ENCODE measurements around the gene LIPG.

The LIPG gene

DNA sequence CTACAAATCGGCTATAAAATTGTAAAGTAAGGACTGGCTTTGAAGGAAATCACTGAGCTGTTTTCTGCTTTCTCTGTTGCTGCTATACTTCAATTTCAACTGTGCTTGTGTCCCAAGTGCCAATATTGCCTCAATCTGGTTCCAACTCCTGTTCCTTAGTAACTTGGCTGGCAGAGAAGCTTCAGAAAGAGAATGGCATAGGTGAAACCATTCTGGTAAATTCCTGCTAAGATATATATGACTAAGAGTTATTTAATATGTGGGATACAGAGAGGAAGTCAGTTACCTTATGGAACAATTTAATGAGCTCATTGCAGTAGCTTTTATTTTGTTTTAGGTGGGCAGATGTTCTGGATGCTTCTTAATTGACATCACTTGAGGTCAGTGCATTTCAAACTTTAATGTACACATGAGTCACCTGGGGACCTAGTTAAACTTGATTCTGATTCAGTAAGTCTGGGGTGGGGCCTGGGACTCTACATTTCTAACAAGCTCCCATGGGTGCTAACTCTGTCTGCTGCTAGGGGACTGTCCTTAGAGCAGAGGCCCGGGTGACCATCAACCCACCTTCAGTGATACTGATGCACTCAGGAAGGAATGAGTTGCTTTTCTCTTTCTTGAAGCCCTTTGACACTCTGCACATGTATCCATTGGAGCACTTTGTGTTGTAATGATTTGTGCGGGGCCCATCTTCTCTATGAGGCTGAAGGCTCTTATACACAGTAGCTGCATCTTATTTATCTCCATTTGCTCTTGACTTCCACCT, 47.6 kb downstream of the LIPG start:
- no peak for FAIRE-seq
- DNase-seq (ENCODE audit: insufficient read length, low spot score) = no peak

DNA sequence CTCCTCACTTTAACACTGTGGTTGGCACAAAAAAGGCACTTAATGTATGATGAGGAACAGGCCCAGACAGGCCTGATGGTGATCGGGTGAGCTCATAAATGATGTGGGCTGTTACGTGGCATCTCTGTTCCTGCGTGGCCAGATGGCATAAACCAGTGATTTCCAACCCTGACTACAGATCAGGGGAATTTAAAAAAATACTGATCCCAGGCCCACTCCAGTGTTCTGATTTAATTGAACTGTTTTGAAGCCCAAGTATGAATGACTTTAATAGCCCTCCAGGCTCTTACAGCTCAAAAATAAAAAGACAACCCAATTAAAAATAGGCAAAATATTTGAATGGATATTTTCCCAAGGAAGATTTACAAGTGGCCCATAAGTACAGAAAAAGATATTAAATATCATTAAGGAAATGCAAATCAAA, 48.2 kb downstream of the LIPG start:
- DNase-seq (ENCODE audit: insufficient read length, low spot score) (no peak), FAIRE-seq (no peak)

DNA sequence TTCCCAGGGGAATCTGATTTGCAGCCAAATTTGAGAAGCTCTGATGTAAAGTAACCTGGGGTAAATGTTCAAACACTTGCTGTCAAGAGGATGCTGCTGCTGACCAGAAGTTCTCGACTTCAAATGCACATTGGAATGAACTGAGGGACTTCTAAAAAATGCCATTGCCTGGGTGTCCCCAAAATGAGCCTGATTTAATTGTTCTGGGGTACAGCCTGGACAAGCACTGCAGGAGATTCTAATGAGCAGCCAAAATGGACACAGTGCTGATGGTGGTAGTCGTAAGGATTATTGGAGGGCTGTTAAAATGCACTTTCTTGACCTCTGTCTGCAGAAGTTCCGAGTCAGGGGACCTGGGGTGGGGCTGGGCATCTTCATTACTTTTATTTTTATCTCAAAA, 49.5 kb downstream of the LIPG start:
- FAIRE-seq (no peak), DNase-seq (ENCODE audit: insufficient read length, low spot score) (no peak)

DNA sequence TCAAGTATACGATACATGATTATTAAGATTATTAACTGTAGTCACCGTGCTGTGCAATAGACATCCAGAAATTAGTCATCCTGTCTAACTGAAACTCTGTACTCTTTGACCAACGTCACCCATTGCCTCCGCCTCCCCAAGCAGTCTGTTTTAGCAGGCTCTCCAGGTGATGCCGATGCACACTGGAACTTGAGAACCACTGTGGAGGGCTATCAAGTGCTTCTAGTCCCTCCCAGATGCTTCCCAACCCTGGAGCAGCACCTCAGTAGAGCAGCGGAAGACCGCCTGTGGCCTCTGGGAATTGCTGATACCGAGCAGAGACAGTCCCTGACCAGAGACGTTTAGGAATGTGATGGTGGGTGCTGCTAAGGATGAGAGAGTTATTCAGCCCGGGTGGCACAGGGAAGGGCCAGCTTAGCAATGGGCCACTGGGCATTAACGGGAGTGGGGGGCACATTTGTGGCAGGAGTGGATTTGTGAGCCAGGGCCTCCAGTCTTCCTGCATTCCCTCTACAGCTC, 50.7 kb downstream of the LIPG start:
- FAIRE-seq (peak; percentile 82), DNase-seq (ENCODE audit: insufficient read length, low spot score) (peak; percentile 17)

DNA sequence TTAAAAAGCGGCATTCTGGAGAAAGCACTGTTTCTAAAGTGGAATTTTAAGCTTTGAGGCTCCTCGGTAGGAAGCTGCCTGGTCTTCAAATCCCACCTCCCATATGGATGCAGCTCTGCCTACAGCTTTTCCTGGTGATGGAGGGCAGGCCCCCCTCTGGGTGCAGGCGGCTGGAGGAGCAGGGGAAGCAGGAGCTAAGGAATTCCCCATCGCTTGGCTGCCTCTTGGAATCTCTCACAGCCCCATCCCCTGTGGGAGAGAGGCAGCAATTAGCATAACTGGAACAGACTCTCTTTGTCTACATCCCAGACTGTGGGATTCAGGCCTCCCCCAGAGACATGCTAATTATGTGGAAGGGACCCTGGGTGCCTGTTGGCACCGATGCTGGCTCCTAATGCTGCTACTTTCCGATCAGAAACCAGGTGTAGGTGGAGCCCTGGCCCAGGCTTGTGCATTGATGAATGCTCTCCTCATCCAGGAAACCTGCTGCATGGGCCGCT, 51.3 kb downstream of the LIPG start:
- FAIRE-seq (peak; percentile 33), DNase-seq (ENCODE audit: insufficient read length, low spot score) (no peak)

DNA sequence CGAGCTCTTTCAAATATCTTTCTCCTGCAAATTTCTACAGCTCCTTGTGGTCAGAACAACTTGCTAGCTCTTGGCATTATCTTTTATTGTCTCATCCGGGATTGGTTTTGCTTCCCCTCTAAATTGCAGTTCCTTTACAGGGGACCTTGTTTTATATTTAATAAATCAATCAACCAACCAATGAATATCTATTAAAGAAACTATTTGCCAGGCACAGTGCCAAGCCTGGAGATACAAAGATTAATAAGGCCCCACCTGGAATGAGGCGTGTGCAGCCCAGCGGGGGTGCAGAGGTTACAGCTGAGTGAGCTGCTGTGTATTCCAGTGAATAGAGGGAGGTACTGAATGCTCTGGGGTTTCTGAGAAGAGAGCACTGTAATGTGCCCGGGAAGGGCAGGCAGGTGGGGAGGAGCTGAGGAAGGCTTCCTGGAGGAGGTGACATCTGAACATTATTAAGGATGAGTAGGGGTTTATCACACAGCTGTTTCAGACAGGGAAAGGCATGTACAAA, 51.8 kb downstream of the LIPG start:
- no peak for FAIRE-seq
- no peak for DNase-seq (ENCODE audit: insufficient read length, low spot score)

DNA sequence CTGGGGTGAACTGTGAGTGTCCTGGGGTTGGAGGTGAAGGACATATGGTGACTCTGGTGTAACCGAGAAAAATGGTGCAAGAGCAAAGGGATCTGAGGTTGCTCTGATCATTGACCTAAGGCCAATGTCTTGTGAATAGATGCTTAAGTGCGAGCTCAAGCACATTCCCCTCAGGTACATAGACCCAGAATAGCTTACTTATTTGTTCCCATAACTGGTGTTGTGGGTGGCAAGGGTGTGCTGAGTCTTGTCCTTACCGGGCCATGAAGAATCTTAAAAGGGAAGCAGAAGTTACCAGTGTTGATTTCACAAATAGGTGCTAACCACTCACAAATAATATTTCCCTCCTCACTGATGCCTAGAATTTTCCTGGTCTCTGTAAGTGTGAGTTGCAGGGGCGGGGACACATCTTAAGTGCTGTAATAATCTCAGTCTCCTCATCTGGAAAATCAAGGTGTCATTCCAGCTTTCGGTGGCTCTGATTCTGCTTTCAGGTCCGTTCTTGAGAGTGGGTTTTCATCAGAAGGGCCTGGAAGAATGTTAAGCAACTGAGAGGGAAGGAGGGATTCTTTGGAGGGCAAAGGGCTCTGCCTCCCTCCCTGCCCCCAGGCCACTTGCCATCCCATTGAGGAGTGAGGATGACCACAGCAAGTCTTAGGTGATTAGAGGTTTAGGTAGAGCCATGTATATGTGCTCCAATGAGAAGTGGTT, 54.9 kb downstream of the LIPG start:
- no peak for DNase-seq (ENCODE audit: insufficient read length, low spot score)
- peak; percentile 18 for FAIRE-seq

DNA sequence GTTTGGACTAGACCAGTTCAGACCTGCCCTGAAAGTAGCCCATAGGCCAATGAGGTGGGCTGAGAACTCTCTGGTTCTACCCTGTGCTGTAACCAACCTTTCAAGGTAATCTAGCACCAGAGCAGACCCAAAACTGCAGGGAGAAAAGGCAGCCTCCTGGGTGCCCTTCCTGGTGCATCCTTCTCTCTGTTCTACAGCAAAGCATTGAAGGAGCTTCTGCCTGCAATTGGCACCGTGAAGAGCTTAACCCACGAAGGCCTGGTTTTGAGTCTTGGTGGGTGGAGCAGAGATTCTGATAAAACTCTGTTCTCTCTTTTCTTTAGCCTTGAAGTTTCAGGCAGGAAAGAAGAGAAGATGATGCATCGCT, 55.5 kb downstream of the LIPG start:
- DNase-seq (ENCODE audit: insufficient read length, low spot score) (no peak), FAIRE-seq (no peak)

DNA sequence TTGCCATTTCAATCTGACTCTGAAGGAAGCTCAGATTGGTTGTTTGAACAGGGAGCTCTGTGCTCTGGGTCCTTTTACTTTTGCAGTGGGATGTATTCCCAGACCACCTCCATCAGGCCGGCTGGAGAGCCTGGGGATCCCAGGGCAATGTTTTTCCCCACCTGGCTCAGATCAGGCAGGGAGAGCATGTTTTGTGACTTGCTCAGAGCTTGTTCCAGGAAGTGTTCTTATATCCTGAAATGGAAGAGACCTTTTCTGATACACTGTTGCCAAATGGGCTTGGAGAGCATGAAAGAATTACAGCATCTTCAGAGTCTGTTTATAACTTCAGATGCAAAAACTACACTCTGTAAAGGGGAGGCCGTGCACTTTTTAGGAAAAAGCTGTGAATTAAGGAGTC, 56.0 kb downstream of the LIPG start:
- DNase-seq (ENCODE audit: insufficient read length, low spot score) (no peak), FAIRE-seq (no peak)

DNA sequence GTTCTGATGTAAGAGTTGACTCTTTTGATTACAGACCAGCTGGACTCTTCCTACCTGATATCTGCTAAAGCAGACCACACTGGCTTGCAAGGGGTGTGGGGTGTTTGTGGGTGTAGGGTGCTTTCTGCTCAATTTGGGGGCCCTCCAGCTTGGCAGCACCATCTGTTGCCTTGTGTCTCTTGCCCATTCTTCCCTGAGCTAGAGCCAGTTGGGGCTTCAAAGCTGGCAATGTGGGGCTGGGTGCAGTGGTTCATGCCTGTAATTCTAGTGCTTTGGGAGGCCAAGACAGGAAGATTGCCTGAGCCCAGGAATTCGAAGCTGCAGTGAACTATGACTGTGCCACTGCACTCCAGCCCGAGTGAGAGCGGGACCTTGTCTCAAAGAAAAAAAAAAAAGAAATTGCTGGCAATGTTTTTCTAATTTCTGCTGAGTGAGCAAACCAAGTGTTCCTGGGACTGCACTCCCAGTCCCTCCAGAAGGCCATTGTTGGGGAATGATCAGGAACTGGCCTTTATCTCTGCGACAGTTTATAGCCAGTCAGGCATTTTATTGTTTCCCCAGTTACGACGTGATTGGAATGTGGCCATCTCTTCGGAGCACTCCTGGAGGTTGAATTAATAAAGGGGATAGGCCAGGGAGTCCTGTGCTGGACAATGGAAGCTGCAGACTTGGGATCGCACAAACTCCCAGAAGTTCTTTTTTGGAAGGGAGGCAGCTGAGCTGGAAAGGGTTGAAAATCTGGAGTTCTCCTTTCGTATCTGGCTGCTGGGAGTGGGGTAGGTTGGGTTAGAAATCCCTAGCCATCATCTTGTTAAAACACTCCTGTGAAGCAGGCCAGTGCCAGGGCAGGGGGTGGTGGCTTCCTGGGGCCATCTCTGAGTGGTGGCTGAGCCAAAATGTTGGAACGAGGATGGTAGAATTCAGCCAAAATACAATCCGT, 57.2 kb downstream of the LIPG start:
- no peak for FAIRE-seq

DNA sequence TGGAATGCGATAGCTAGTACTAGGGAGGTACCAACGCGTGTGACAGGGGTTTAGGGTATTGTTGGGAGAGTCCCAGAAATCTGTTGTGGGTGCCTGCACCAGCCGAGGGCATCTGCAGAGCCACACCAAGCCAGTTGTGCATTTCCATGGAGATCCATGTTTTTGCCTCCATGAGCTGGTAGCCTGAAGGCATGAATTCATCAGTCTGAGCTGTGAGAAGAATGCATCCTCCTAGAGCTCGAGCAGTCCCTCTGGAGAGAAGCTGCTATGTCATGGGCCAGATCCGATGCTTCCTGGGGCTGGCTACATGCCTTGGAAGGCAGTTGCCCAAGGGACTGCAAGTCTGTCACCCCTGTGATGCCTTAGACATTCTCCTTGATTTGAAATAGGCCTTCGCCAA, 57.9 kb downstream of the LIPG start:
- DNase-seq (ENCODE audit: insufficient read length, low spot score) (no peak), FAIRE-seq (no peak)

More for the DNA sequence above, 57.2 kb downstream of the LIPG start:
- no peak for DNase-seq (ENCODE audit: insufficient read length, low spot score)

DNA sequence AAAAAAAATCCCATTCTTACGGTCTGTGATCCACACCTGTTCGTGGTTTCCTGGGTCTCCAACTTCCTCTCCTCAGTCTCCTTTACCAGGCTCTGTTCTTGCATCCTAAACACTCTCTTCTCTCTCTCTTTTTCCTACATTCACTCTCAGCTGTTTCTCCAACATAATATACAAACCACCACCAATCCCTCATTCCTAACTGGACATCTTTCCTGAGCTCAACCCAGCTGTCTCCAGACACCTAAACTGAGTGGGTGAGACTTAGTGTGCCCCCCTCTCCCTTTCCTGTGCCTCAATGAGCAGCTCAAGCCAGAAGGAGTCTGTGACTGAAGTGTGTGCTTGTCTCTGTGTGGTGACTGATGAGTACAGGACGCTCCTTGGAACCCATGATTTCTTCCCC, 59.4 kb downstream of the LIPG start:
- no peak for DNase-seq (ENCODE audit: insufficient read length, low spot score)
- FAIRE-seq = no peak

DNA sequence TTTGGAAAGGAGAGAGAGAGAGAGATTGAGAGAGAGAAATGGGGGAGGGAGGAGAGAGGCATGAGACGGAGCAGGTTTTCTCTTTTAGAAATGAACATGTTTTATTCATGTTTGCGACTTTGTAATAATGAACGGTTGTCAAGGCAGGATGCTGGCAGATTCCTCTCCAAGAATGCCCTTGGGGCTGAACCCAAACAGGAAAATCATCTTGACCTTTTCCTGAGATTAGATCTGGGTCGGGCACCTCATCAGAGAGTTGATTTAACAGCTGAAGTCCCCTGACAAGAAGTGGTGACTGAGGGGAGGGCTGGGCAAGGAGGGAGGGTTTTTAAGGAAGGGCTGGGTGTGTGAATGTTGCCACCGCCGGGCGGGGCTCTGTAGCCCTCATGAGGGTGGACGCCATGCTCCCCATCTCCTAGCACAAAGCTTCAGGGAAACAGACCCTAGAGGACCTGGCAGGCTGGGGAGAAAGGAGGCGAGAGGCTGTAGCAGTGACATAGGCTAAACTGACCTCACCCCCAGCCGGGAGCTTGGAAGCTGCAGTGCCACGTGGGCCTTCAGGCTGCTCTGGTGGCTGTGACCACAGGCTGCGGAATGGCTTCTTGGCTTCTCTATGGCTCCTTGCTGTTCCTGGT, 60.0 kb downstream of the LIPG start:
- no peak for DNase-seq (ENCODE audit: insufficient read length, low spot score)
- FAIRE-seq = no peak

DNA sequence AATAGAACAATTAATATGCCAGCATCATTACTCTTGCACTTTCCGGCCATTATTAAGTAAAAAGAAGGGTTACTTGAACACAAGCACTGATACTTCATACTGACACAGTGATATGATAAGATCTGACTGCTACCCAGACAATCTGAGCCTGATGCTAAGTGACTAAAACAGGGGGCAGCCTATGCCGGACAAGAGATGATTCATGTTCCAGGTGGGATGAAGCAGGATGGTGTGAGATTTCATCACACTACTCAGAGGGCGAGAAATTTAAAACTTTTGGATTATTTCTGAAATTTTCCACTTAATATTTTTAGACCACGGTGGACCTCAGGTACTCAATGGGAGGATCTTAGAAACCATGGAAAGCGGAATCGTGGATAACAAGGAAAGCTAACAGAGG, 61.7 kb downstream of the LIPG start:
- FAIRE-seq = no peak
- DNase-seq (ENCODE audit: insufficient read length, low spot score) = no peak

DNA sequence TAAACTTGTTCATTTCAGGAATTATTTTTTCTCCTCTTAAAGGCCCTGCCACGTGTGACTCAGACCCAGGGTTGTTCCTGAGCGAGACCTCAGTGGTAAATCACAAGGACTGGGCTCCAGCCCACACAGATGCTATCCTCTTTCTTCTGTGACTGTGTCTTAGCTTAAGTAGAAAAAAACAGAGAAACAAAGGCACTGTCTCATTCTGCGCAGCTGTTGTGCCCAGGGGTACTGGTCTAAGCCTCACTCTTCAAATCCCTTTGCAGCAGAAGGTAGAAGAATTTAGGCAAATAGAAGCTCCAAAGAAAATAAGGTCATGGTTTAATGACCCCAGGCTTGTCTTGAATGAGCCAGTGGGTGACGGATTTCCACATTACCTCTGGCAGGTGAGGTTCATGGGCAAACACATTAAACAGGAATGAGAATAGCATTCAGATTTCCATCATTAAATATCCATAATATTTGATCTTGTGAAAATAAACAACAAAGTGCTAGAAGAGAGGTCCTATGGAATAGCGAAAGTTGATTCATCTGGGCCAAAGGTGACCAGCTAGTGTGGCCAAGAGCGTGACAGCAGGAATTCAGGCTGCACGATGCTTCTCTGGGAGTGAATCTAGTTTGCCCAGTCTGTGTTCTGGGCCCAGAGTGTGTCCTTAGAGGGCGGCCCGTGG, 63.3 kb downstream of the LIPG start:
- FAIRE-seq (no peak), DNase-seq (ENCODE audit: insufficient read length, low spot score) (no peak)

DNA sequence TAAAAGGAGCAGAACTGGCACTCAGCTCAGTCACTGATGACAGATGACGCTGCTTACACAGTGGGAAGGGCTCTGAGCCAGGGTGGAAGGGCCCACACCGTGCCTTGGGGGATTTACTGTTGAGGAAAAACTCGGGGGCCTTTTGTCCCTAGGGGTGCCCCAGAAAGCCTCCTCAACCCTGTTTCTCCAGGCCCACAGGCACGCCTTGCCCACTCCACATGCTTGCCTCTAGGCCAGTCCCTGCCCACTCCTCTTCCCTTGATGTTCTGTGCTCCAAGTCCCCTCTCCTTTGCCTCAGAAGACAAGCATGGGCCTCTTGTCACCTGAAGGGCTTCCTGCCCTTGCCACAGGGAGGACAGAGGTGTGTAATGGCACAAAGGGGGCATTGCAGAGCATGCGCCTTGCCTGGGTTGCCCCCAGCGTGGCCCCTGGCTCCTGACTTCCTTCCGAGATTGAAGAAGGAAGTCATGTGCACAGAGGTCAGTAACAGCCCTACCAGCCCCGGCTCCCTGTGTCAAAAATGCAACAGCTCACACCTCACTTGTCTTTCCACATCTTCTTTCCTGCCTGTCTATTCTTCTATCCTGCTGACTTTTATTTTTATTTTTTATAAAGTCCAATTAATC, 65.1 kb downstream of the LIPG start:
- no peak for DNase-seq (ENCODE audit: insufficient read length, low spot score)
- no peak for FAIRE-seq

DNA sequence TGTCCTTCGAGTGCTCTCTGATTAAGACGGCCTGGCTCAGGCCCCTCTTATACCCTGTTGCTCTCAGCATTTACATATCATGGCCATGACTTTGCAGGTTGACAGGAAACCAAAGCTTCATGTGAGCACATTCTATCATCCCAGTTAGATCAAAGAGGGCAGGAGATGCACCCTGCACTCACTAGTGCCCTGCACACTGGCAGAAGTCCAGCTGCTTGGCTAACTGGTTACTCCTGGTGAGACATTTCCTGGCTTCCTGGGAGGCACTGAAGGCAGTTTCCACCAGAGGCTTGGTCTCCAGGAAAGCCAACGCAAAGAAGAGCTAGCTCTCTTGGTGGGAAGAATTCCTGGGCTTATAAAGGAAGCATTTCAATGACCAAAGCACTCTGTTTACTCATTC, 66.3 kb downstream of the LIPG start:
- FAIRE-seq (no peak), DNase-seq (ENCODE audit: insufficient read length, low spot score) (no peak)

DNA sequence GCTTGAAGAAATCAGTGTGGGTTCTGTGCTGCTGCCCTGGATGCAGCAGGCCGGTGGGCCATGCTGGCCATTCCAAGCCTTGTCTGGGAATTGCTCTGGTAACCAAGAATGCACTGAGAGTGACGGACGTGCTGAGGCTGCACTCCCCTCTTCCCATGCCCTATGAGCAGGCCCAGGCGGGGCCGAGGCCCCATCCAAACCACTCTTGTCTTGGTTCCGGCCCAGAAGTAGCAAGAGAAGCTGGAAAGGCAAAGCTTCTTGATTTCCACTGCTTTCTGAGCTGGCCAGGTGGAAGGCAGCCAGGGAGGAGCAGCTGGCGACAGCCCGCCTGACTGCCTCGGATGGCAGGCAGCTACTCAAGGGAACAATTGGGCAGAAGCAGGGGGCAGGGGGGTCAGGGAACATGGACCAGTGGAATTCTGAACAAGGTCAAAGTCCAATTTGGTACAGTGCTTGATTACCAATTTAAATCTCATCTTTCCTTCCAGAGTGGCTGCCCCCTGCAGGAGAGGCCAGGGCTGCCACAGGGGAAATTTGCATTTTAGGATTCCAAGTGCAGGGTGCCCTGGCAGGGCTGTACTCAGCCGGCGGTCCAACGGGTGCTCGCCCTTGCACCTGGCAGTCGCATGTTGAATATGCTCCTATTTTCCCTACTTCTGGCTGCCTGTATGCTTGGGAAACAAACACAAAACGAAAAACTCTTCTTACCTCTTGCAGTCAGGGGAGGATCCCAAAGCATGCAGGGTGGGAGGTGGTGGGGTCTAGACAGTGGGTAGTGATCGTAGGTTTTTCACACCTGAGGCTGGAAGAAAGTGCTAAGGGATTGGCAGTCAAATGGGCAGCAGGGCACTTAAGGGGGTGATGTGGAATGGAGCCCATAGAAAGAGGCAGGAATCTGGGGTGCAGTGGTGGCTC, 67.3 kb downstream of the LIPG start:
- no peak for FAIRE-seq
- DNase-seq (ENCODE audit: insufficient read length, low spot score) = no peak

All from GM19239 (cell line).